Activated CD8-positive, alpha-beta memory T cell treated with anti-CD3 and anti-CD28 coated beads for 1 hour (primary cell): ENCODE results near the gene UMOD.
A peak's percentile ranks its signal among the peaks of the same experiment; 100 is the strongest.

Experiments used
- DNase-seq, 2 donors: peaks; one replicate each; pipeline ENCODE4 v3.0.0-alpha.2; 2020; ENCODE audit warnings: low read depth in 1 of 2; ENCODE audit errors: extremely low read depth in 1 of 2

UMOD gene

DNA sequence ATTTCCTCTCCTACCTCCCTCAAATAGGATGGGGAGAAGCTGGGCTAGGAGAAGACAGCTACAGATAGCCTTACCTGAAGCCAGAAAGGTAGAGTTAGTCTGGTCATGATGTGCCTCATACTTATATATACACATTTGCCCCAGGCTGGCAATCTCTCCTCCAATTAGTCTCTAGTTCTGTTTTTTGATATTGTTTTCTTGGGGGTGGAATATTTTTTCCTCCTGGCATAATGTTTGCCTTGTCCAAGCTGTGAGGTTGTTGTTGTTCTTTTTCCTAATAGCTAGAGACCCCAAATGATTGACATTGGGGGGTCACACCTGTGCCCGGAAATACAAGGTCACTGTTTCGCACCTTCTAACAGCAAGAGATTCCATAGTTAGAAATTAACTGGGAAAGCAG is at the start of gene UMOD:
Gene UMOD, minus strand, starts transcription at position 101 of the 400 bp plus-strand sequence. CDS start 1,978 bp downstream, outside the sequence.
- DNase-seq = no peak

DNA sequence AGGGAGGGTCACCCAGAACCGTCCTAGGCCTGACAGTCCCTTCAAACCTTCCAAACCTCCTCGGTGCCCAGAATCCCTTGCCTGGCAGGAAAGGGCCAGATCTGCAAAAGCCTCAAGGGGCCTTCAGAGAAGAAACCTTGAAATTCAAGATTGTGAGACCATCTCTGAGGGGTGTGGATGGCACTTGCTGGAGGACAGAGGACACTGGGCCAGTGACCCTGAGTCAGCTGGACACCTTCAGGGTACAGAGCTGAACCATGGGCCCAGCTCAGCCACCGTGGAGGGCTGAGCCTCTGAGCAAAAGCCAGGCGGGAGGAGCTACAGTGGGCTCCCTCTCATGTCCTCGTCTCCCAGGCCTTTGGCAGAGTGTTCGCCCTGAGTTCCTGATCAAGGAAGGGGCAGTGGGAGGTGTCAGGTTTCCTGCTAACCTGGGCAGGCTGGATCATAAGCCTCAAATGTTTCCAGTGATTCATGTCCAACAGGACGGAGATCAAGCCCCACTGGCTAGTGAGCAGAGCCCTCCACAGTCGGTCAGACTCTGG is 49.0 kb upstream of the UMOD start:
- no peak for DNase-seq

DNA sequence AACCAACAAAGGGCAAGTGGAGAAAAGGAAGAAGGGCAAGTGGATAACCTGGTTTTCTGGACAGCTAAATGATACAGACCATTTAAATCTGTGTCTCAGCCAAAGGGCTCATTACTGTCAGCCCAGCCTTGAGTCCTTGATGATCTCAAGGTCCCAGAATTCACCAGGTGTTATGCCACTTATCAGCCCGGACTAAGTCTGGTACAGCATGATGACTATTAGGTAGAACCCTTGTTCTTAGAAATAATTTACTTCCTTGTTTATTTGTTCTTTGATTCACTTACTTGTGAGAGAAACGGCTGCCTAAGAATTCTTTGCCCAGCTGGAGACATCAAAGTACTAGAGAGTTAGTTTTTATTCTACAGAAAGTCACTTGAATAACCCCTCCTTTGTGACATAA is 48.6 kb upstream of the UMOD start:
- no peak for DNase-seq

DNA sequence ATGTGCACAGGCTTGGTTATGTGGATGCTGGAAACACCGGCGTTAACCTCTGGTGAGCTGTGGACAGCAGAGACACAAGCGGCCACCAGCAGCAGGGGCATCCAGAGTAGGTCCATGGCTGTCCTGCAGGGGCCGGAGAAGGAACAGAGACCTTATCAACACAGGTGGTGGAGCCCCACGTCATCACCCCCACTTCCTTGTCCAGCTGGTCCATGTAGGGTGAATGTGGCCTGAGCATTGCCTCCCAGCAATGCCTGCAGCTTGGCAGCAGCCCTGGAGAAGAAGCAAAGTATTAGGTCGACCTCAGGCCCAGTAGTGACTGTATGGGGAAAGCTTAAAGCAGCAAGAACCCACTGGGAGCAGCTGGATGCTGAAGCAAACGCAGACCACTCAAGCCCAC is 46.7 kb upstream of the UMOD start:
- no peak for DNase-seq

GRCh38 chr16:20398603-20399002 is 46.1 kb upstream of the UMOD start:
- no peak for DNase-seq

DNA sequence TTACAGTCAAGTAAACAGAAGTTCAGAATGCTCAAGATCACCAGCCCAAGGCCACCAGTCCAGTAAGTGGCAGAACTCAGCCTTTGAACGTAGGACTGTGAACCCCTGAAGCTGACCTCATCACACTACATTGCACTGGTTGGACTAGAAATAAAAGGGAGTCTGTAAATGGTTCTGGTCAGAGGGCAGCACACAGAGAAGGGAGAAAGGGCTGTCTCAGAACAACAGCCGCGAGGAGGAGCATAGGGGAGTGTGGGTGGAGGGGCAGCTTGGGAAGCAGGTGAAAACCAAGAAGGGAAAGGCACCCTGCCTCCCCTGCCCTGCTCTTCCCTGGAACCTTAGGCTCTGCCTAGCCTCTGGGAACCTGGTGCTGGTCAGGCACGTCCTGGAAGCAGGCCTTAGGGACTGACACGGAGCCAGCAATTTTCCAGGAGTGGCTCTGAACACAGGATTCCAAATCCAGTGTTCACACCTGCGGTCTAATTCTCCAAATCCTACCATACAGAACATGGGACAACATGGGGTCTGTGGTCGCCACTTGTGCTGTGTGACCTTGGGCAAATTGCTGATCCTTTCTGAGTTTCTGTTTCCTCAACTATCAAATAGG is 45.1 kb upstream of the UMOD start:
- DNase-seq = no peak

- DNase-seq = no peak
Observed at GRCh38 chr16:20396846-20397467, 44.4 kb upstream of the UMOD start.

DNA sequence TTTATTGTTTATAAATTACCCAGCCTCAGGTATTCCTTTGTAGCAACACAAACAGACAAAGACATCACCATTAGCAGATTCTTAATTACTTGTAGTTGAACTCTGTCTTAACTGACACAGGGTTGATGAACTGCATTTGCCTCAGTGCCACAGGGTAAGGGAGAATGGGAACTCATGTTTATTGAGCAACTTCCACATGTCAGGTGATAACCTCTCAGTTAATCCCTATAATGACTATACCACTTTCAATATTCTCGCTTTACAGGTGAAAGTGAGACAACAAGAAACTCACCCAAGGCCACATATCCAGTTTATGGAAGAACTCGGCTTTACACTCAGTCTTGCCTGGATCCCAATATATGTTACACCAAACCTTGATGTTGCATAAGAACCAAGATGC is 43.4 kb upstream of the UMOD start:
- DNase-seq = no peak

- DNase-seq = no peak
Observed at GRCh38 chr16:20393801-20394577, 41.5 kb upstream of the UMOD start.

GRCh38 chr16:20391045-20391444 is 38.5 kb upstream of the UMOD start:
- no peak for DNase-seq

GRCh38 chr16:20388854-20389253 is 36.3 kb upstream of the UMOD start:
- DNase-seq = no peak

GRCh38 chr16:20387978-20388377 is 35.5 kb upstream of the UMOD start:
- no peak for DNase-seq

GRCh38 chr16:20385844-20386832 is 33.6 kb upstream of the UMOD start:
- peak in 1 of 2 donors; percentile 36 for DNase-seq

DNA sequence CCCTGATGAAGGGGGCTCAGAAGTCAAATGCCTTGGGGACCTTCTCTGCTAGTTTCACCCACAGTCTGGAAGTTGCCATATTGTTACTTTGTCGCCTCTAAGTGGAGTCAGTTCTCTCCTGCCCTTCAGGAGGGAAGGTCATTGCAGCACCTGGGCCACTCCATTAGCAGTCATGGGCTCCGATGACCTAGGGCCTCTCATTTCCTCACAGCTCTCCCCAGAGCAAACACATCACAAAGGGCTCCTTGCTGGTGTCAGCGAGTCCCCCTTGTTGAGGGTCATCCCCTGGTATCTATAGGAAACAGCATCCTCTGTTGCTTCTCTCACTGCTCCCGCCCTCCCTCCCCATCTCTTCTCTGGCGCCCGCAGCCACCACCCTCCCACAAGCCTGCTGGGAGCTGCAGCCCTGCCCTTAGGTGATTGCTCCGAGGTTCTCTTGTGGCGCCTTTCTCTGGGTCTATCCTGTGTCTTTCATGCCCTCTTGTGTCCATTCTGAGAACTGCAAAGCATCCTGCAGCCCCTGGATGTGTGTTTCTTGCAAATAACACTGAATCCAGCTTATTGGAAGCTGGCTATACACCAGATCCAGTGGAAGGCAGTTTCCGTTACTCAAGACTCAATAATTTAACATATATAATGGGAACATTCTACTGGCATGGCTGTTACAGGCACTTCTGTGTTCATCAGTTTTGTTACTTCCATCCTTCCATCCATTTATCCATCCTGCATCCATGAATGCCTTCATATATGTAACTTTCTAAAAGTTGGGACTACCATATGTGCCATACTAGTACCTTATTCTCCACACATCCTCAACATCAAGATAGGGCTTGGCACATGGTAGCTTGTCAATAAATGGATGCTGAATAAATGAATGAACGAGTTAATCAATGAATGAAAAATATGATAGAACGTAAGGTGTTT is 30.9 kb upstream of the UMOD start:
- no peak for DNase-seq

GRCh38 chr16:20382202-20382948 is 29.9 kb upstream of the UMOD start:
- DNase-seq = no peak

DNA sequence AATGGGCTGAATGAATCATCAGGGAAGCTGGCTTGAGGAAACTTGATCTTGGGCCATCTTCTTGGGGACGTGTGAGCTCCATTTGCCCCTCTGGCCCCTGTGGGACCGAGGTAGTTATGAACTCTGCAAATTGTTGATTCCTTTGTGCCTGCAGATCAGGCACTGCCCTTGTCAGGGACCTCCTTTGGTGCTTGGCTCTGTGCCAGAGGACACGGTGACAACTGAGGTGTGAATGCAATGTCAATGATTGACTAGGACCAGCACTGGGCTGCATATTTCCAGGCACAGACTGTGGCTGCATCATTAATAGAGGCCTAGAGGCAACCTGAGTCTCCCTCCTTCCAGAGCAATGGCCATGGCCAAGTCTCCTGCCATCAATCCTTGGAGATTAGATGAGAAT is 28.3 kb upstream of the UMOD start:
- no peak for DNase-seq

GRCh38 chr16:20377181-20377580 is 24.7 kb upstream of the UMOD start:
- DNase-seq = no peak

- DNase-seq = no peak
Observed at GRCh38 chr16:20372701-20373100, 20.2 kb upstream of the UMOD start.
